GM12864 (cell line): Measurements from ENCODE around the gene ARSB.

Experiments used
- DNase-seq: peaks from one replicate; pipeline ENCODE4 v3.0.0-alpha.2; 2011; ENCODE audit warnings: low read depth
- H3K4me3 ChIP-seq: 2 replicates; pipeline ENCODE4 v1.5.1; 2011; ENCODE audit warnings: mild to moderate bottlenecking, low read depth, low read length, control low read depth
- TF ChIP-seq, protein P1 (sequence below): IDR thresholded peaks from 2 replicates; pipeline ENCODE4 v1.5.1; 2011; ENCODE audit warnings: low read depth, mild to moderate bottlenecking, moderate library complexity, low read length, control low read depth, inconsistent platforms; ENCODE audit errors: missing control alignments

The ARSB gene

DNA sequence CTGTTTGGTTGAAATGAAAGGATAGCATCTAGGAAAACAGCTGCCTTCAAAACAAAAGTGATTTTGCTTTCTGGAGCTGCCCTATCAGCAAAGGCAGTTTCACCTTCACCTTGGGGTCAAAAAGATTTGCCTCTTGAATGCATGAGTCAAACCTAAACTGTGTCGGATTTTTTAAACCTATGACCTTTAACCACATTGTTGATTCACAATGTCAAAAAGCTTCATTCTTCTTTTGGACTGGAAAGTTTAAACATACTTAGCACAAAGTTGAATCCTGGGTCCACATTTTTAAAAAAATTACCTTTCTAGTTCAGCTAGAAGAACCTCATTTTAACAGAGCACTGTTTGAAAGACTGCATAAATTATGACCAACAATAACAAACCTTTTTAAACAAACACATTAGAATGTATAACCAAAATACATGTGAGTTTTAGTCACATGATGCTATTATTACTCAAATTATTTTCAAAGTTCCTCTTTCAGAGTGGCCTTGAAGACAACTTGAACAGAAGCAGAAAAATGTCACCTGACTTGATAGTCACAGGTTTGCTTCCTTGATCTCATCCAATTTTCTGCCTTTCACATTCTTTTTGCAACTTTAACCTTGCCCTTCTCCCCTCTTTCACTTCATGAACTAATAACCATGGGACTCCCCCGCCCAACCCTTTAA lies 226.8 kb downstream of the ARSB start:
- TF ChIP-seq, protein P1, sequence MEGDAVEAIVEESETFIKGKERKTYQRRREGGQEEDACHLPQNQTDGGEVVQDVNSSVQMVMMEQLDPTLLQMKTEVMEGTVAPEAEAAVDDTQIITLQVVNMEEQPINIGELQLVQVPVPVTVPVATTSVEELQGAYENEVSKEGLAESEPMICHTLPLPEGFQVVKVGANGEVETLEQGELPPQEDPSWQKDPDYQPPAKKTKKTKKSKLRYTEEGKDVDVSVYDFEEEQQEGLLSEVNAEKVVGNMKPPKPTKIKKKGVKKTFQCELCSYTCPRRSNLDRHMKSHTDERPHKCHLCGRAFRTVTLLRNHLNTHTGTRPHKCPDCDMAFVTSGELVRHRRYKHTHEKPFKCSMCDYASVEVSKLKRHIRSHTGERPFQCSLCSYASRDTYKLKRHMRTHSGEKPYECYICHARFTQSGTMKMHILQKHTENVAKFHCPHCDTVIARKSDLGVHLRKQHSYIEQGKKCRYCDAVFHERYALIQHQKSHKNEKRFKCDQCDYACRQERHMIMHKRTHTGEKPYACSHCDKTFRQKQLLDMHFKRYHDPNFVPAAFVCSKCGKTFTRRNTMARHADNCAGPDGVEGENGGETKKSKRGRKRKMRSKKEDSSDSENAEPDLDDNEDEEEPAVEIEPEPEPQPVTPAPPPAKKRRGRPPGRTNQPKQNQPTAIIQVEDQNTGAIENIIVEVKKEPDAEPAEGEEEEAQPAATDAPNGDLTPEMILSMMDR = no peak
- DNase-seq = peak; percentile 96
- no peak overlapping the region; the same call in 1 of the 2 replicates for H3K4me3 ChIP-seq

GRCh38 chr5:78757269-78758053 lies 227.6 kb downstream of the ARSB start:
- TF ChIP-seq, protein P1 = no peak
- DNase-seq = no peak
- H3K4me3 ChIP-seq = no peak overlapping the region; the same call in 1 of the 2 replicates

DNA sequence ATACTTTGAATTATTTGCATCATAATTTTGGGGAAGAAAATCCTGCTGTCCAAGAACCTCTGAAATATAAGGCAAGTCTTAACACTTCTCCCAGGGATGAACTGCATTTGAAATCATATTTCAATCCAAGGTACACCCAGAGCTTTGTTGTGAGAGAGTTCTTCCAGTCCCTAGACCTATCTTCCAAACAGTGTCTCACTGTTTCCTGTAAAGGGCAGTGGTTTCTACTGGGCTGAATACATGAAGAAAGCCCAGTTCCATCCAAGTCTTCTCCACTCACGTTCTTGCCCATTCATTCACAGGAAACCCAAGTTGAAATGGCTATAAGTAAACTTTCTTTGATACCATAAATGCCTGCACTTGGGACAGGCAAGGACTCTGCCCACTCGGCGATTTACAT lies 228.3 kb downstream of the ARSB start:
- TF ChIP-seq, protein P1 = no peak
- H3K4me3 ChIP-seq = no peak overlapping the region
- no peak for DNase-seq

- TF ChIP-seq, protein P1 = no peak
- H3K4me3 ChIP-seq = no peak overlapping the region
- no peak for DNase-seq
Observed at GRCh38 chr5:78755822-78756429, 229.2 kb downstream of the ARSB start.

GRCh38 chr5:78754655-78755054 lies 230.5 kb downstream of the ARSB start:
- no peak for DNase-seq
- no peak overlapping the region for H3K4me3 ChIP-seq
- TF ChIP-seq, protein P1 = no peak

GRCh38 chr5:78753093-78753531 lies 232.0 kb downstream of the ARSB start:
- DNase-seq = no peak
- TF ChIP-seq, protein P1 = no peak
- no peak overlapping the region for H3K4me3 ChIP-seq
